ENCODE data around the gene DCUN1D2.
"Not testable (repeated sequence)": the region's sequence is repeated elsewhere in the genome, so short reads cannot be mapped to it uniquely, and the experiment has no call there.

The DCUN1D2 gene

DNA sequence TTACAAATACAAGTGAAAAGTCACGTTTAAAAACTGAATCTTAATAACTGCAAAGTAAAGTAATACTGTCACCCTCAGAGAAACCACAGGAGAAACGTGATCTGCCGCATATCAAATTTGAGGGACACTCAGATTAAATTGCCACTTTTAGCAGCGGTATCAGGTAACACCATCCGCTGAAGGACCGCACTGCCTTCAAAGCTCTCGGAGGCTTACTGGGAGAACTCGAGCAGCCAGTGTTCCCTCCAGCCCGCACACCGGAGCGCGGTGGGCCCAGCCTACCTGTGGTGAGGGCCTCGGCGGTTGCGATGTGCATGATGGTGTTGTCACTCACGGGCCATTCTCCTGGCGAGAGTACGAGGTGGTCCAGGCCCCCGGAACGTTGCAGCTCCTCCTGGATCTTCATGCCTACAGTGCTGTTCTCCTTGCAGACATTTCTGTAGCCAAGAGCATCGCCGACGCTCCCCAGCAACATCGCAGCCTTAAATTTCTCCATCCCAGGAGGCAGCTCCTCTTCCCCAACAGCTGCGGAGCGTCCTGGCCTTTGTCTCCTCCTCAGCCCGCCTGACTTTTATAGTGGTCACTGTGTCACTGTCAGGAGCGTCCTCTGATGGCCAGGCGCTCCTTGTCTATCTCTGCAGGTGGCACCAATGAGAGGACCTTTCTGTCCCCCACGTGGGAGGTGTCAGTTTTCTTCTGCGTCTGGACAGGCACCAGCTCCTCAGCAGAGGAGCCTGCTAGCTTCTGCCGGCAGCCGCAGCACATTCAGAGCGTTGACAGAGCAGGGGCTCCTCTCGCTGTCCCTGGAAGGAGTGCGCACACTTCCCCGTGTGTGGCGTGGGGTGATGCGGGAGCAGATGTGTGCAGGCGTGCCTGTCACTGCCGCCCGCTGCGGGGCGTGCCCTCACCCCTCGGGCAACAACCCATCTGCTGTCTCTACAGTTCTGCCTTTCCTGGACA is 37.3 kb downstream of the DCUN1D2 start, which contains the start of gene ADPRHL1:
Gene ADPRHL1 (minus strand): TSS at position 547 of the 960 bp plus-strand sequence. CDS start 51 bp downstream, at position 496.
- DNase-seq (ENCODE audit: insufficient read length, low spot score) (no peak), FAIRE-seq (no peak)
- TF ChIP-seq TAF1 (IDR thresholded peaks at IDR 0.05; ENCODE audit: low read depth, low read length) (no peak), POU2F2 (IDR thresholded peaks at IDR 0.05; ENCODE audit: low read depth, low read length) (no peak), POLR2A (IDR thresholded peaks at IDR 0.05; ENCODE audit: low read depth, low read length) (no peak), PAX5 (IDR thresholded peaks at IDR 0.05; ENCODE audit: insufficient read depth, low read length, severe bottlenecking) (no peak), POLR2AphosphoS5 (IDR thresholded peaks at IDR 0.05; ENCODE audit: low read depth, low read length) (no peak), SPI1 (IDR thresholded peaks at IDR 0.05; ENCODE audit: low read depth, low read length) (no peak)

GRCh38 chr13:113452466-113452865 is 38.0 kb downstream of the DCUN1D2 start:
- no peak for FAIRE-seq
- TF ChIP-seq TAF1 (IDR thresholded peaks at IDR 0.05; ENCODE audit: low read depth, low read length) (no peak), POLR2AphosphoS5 (IDR thresholded peaks at IDR 0.05; ENCODE audit: low read depth, low read length) (no peak), SPI1 (IDR thresholded peaks at IDR 0.05; ENCODE audit: low read depth, low read length) (no peak), PAX5 (IDR thresholded peaks at IDR 0.05; ENCODE audit: insufficient read depth, low read length, severe bottlenecking) (no peak), POU2F2 (IDR thresholded peaks at IDR 0.05; ENCODE audit: low read depth, low read length) (no peak), POLR2A (IDR thresholded peaks at IDR 0.05; ENCODE audit: low read depth, low read length) (no peak)
- DNase-seq (ENCODE audit: insufficient read length, low spot score) = no peak

DNA sequence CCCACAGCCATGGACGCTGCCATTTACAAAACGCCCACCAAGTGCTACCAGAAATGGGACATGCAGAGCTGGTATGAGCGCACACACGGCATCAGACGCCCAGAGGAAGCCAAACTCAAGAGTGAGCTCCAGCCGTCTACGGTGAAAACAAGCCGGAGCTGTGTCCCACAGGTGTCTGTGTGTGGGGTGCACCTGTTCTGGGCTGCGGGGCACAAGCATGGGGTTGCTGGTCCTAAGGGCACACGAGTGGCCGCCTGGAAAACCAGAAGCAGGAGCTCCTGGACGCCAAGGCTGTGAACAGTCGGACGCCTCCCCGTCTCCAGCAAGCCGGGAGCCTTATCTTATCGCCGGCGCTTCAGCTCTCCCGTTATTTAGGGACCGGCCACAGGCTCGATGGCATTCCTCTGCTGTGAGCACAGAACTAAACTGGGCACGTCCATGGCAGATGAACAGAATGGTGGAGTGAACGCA is 38.5 kb downstream of the DCUN1D2 start:
- no peak for FAIRE-seq
- DNase-seq (ENCODE audit: insufficient read length, low spot score) = no peak
- no peak for TF ChIP-seq TAF1 (IDR thresholded peaks at IDR 0.05; ENCODE audit: low read depth, low read length)

- FAIRE-seq; DNase-seq (ENCODE audit: insufficient read length, low spot score): not testable (repeated sequence)
Observed at GRCh38 chr13:113450861-113451620, 39.5 kb downstream of the DCUN1D2 start.

- not testable (repeated sequence) for DNase-seq (ENCODE audit: insufficient read length, low spot score); FAIRE-seq
Observed at GRCh38 chr13:113450348-113450744, 40.2 kb downstream of the DCUN1D2 start.

DNA sequence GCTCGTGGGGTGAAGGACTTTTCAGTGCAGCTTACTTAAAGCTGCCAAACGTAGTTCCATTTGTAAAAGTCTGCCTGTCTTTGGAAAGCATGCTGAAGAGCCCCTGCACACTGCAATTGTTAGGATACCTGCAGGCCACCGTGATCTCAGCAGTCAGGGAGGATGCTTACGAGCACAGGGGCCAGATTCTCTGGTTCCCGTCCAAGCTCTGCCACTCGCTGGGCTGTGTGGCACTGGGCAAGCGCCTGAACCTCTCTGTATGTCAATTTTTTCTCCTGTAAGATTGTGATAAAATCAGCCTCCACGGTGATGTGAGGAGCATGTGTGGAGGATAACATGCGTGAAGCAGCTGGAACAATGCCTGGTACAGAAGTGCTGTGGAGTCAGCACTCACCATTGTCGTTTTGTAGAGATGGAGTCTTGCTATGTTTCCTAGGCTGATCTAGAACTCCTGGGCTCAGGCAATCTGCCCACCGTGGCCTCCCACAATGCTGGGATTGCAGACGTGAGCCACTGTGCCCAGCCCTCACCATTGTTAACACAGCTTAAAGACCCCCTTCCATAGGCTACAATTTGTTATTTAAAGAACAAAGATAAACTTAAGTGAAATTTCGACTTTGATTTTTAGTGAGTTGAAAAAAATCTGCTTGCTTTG is 40.7 kb downstream of the DCUN1D2 start:
- FAIRE-seq (peak; percentile 54), DNase-seq (ENCODE audit: insufficient read length, low spot score) (no peak)
- TF ChIP-seq POLR2A (IDR thresholded peaks at IDR 0.05; ENCODE audit: low read depth, low read length) = no peak
- TF ChIP-seq PAX5 (IDR thresholded peaks at IDR 0.05; ENCODE audit: insufficient read depth, low read length, severe bottlenecking) = no peak
- TF ChIP-seq POU2F2 (IDR thresholded peaks at IDR 0.05; ENCODE audit: low read depth, low read length) = no peak
- no peak for TF ChIP-seq SPI1 (IDR thresholded peaks at IDR 0.05; ENCODE audit: low read depth, low read length)
- TF ChIP-seq TAF1 (IDR thresholded peaks at IDR 0.05; ENCODE audit: low read depth, low read length) = no peak
- no peak for TF ChIP-seq POLR2AphosphoS5 (IDR thresholded peaks at IDR 0.05; ENCODE audit: low read depth, low read length)

DNA sequence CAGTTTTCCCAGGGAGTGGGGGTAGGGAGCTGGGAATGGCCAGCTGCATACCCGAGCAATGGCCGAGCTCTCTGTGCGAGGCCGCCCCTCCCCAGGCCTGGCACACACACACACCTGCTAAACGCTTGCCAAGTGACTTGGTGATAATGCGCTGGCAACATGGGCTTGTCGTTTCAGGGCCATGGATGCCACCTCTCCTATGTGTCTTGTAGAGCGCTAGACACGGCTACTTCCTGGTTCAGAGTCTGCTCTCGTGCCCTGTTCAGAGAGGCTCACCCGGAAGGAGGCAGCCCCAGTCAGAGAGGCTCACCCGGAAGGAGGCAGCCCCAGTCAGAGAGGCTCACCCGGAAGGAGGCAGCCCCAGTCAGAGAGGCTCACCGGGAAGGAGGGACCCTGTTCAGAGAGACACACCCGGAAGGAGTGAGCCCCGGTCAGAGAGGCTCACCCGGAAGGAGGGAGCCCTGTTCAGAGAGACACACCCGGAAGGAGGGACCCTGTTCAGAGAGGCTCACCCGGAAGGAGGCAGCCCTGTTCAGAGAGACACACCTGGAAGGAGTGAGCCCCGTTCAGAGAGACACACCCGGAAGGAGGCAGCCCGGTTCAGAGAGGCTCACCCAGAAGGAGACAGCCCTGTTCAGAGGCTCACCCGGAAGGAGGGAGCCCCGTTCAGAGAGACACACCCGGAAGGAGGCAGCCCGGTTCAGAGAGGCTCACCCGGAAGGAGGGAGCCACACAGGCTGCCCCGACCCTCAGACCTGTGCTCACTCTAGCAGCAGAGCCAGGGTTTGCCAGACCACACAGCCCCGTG is 41.4 kb downstream of the DCUN1D2 start:
- peak; percentile 49 for DNase-seq (ENCODE audit: insufficient read length, low spot score)
- no peak for TF ChIP-seq PAX5 (IDR thresholded peaks at IDR 0.05; ENCODE audit: insufficient read depth, low read length, severe bottlenecking)
- TF ChIP-seq POLR2A (IDR thresholded peaks at IDR 0.05; ENCODE audit: low read depth, low read length) = peak; percentile 86
- no peak for TF ChIP-seq SPI1 (IDR thresholded peaks at IDR 0.05; ENCODE audit: low read depth, low read length)
- peak; percentile 55; the same call in 1 of the 2 replicates for TF ChIP-seq POU2F2 (IDR thresholded peaks at IDR 0.05; ENCODE audit: low read depth, low read length)
- TF ChIP-seq POLR2AphosphoS5 (IDR thresholded peaks at IDR 0.05; ENCODE audit: low read depth, low read length) = peak; percentile 77
- TF ChIP-seq TAF1 (IDR thresholded peaks at IDR 0.05; ENCODE audit: low read depth, low read length) = 0 out of 2 replicates have a peak, but pooled peaks have one; percentile 69
- peak; percentile 95 for FAIRE-seq

DNA sequence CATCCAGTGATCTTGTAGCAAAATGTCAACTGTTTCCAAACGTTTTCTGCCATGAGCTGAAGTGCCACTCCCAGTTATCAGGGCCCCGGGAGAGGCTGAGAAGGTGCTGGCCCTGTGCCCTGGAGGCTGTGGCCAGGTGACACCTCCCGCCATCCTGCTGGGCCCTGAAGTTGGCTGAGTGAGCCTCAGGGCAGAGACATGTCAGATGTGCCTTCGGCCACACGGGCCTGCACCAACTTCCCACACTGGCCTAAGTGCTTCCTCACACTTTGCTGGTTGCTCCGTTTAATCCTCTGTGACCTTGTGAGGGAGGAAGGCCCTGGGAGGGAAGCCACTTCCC is 42.0 kb downstream of the DCUN1D2 start:
- DNase-seq (ENCODE audit: insufficient read length, low spot score) (no peak), FAIRE-seq (peak; percentile 41)
- TF ChIP-seq SPI1 (IDR thresholded peaks at IDR 0.05; ENCODE audit: low read depth, low read length) (no peak), PAX5 (IDR thresholded peaks at IDR 0.05; ENCODE audit: insufficient read depth, low read length, severe bottlenecking) (no peak), POLR2AphosphoS5 (IDR thresholded peaks at IDR 0.05; ENCODE audit: low read depth, low read length) (no peak), POU2F2 (IDR thresholded peaks at IDR 0.05; ENCODE audit: low read depth, low read length) (no peak), TAF1 (IDR thresholded peaks at IDR 0.05; ENCODE audit: low read depth, low read length) (no peak), POLR2A (IDR thresholded peaks at IDR 0.05; ENCODE audit: low read depth, low read length) (no peak)

DNA sequence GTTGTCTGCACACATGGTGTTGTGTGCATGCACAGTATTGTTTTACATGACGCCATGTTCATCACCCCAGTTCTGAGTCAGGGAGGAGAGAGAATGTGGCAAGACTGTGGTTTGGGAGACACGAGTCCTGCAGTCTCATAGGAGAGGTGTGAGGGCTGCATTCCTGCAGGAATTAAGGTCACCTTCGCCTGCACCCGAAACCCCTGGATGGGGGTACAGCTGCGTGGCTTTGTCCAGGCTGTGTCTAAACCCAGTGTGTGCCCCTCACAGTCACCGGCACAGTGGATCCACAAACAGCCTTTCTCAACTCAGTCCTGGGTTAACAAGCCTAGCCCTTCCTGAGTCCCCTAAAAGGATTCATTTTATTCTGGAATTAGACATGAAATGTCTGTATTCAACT is 42.9 kb downstream of the DCUN1D2 start:
- DNase-seq (ENCODE audit: insufficient read length, low spot score) = no peak
- FAIRE-seq = no peak
- TF ChIP-seq PAX5 (IDR thresholded peaks at IDR 0.05; ENCODE audit: insufficient read depth, low read length, severe bottlenecking) (no peak), POLR2AphosphoS5 (IDR thresholded peaks at IDR 0.05; ENCODE audit: low read depth, low read length) (no peak), SPI1 (IDR thresholded peaks at IDR 0.05; ENCODE audit: low read depth, low read length) (no peak), POLR2A (IDR thresholded peaks at IDR 0.05; ENCODE audit: low read depth, low read length) (no peak), TAF1 (IDR thresholded peaks at IDR 0.05; ENCODE audit: low read depth, low read length) (no peak)
